H1 (cell line): Measurements from ENCODE around the gene GNAS. TPM values are rescaled to one million over a fixed set of nuclear protein-coding genes. Genes with fewer than 3 reads are reported as not detected.

Experiments used
- RFX5 ChIP-seq: IDR thresholded peaks from 2 replicates; pipeline ENCODE4 v1.6.1; 2011; ENCODE audit warnings: low read depth, low read length, improper control_type of control experiment, borderline replicate concordance
- TAF7 ChIP-seq: optimal IDR thresholded peaks from 2 replicates; pipeline ENCODE3; 2011; ENCODE audit warnings: low read depth, mild to moderate bottlenecking, inconsistent platforms, low read length, moderate library complexity, borderline replicate concordance
- polyA plus RNA-seq, 7 experiments: library from polyadenylated mRNA; depleted of rRNA in 3 of 7; stranded (reverse) in 5 of 7; unstranded in 2 of 7; fragments of >200 nt in 5 of 7; fragments of 200-250 nt in 2 of 7; gene quantifications; 1 replicate in 5 of 7; 2 replicates in 1 of 7; 4 replicates in 1 of 7; pipeline versions ENCODE4 v1.2.1 to v1.2.3, GENCODE V29; 2011 to 2013; ENCODE audit warnings: missing spikeins in 2 of 7, mixed read lengths in 2 of 7
- total RNA-seq: library from RNA; stranded (reverse); fragmentation: NEBNext Ultra II Directional; extraction: Animal tissue kit (Norgen Biotek cat#: 25700); gene quantifications from 2 replicates; pipeline ENCODE4 v1.2.1, GENCODE V29; 2021

Gene GNAS
- total and polyA plus RNA-seq, 2 of the 8 experiments (the other 6 are each of a cell fraction or from before 2014, with no cell fraction given), result 989 to 1,613 TPM

DNA sequence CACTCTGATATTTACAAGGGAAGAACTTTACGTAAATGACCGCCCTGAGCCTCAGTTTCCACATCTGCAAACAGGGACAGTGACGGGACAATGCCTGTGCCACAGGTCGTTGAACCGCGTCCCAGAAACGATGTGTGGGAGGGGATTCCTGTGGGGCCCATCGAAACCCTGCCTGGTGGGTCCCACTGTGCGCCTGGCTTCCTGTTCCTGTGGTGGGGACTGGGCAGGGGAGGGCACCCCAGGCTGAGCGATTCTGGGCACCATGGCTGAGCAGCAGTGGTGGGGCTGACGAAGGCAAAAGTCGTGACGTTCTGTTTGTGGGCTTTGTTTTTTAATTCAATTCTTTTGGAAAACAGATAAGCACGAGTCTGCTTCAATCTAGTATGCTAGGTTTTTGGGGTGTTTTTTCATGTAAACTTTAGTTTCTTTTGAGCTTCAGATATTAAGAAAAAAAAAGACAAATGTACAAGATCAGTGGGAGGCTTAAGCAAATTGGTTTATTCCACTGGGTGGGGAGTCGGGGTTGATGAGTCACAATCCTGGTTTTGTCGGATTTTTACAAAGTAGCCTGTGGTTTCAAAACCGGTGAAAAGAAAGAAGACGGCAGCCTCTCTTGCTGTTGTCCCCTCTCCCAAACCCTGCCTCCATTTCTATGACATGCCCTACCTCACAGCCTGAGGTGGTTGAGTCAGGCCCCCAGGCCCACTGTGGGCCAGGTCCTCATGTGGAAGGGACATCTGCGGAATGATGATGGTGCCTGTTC is 42.2 kb upstream of the GNAS start (continued):
- TF ChIP-seq TAF7 (no peak), RFX5 (no peak)
- TF ChIP-seq, all 59 proteins: peak for 0
